SKM-1 treated with dmso at 0.1 percent for 144 hours (cell line): Measurements from ENCODE around the gene GIT1.

Source experiments
- DNase-seq: peaks from one replicate; lab custom pipeline; 2025; ENCODE audit not compliant: unreplicated experiment; lab: John Stamatoyannopoulos, UW

Gene GIT1

GRCh38 chr17:29594519-29595090, 5.2 kb upstream of the GIT1 start:
- no peak for DNase-seq

- DNase-seq, result no peak
These were observed 4.4 kb upstream of the GIT1 start for GRCh38 chr17:29593591-29594518.

GRCh38 chr17:29592850-29593551, 3.6 kb upstream of the GIT1 start, which contains the start of gene ANKRD13B:
TSS of gene ANKRD13B (plus strand) at chr17:29593132. CDS start at chr17:29593622, 490 bp downstream.
- DNase-seq, result peak; percentile 15

- DNase-seq, result peak; percentile 69
These were observed 2.5 kb upstream of the GIT1 start for GRCh38 chr17:29591737-29592608.

GRCh38 chr17:29591146-29591736, 1.8 kb upstream of the GIT1 start:
- DNase-seq, result no peak

- DNase-seq, result no peak
These were observed 1.1 kb upstream of the GIT1 start for GRCh38 chr17:29590411-29591145.

GRCh38 chr17:29588562-29589411, 661 bp downstream of the GIT1 start:
- no peak for DNase-seq

GRCh38 chr17:29588017-29588561, 1.4 kb downstream of the GIT1 start:
- no peak for DNase-seq

GRCh38 chr17:29587591-29587990, 1.9 kb downstream of the GIT1 start:
- DNase-seq, result no peak

- no peak for DNase-seq
These were observed 2.6 kb downstream of the GIT1 start for GRCh38 chr17:29586676-29587469.

- no peak for DNase-seq
These were observed 4.2 kb downstream of the GIT1 start for GRCh38 chr17:29585080-29585751.

- DNase-seq, result no peak
These were observed 4.9 kb downstream of the GIT1 start for GRCh38 chr17:29584452-29585079.

GRCh38 chr17:29583324-29584248, 5.9 kb downstream of the GIT1 start:
- DNase-seq, result no peak

GRCh38 chr17:29582772-29583171, 6.7 kb downstream of the GIT1 start:
- no peak for DNase-seq

- DNase-seq, result no peak
These were observed 7.1 kb downstream of the GIT1 start for GRCh38 chr17:29582254-29582765.
